ENCODE data around the gene TIAM1.

DNA sequence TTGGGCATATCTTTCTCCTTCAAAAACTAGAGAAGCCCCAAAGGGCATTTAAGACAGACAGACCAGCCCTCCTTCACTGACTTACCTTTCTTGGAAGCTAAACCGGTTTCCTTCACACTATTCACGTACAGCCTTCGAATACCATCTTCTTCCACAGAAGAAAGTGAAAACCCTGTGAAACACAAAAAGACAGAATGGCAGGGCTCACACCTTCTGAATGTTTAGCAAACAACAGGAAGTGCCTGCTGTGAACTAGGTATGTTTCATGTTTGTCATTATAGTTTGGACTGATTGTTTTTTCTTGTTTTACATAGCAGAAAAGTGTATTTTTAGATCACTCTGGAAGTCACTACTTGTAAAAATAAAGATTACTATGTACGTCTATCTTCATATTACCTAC is 157.1 kb downstream of the TIAM1 start:
- TF ChIP-seq, protein P1, sequence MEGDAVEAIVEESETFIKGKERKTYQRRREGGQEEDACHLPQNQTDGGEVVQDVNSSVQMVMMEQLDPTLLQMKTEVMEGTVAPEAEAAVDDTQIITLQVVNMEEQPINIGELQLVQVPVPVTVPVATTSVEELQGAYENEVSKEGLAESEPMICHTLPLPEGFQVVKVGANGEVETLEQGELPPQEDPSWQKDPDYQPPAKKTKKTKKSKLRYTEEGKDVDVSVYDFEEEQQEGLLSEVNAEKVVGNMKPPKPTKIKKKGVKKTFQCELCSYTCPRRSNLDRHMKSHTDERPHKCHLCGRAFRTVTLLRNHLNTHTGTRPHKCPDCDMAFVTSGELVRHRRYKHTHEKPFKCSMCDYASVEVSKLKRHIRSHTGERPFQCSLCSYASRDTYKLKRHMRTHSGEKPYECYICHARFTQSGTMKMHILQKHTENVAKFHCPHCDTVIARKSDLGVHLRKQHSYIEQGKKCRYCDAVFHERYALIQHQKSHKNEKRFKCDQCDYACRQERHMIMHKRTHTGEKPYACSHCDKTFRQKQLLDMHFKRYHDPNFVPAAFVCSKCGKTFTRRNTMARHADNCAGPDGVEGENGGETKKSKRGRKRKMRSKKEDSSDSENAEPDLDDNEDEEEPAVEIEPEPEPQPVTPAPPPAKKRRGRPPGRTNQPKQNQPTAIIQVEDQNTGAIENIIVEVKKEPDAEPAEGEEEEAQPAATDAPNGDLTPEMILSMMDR (conservative IDR thresholded peaks at IDR 0.05 in 1 of 2, IDR thresholded peaks at IDR 0.05 in 1 of 2; ENCODE audit: extremely low read depth in 1 of 2, insufficient read depth in 1 of 2, low read depth in 1 of 2, low read length in 2 of 2), result no peak
- no peak for TF ChIP-seq EZH2 (IDR thresholded peaks at IDR 0.05; ENCODE audit: borderline replicate concordance, low read length)

Data from mammary epithelial cell (primary cell).